HCT116 (cell line): ENCODE results near the gene SMAP2. TPM values are rescaled to one million over a fixed set of nuclear protein-coding genes. Genes with fewer than 3 reads are reported as not detected.

Experiments
- ATAC-seq: fragments of 200-7000 bp; cut with Tn5 transposase; 2 replicates; pipeline ENCODE4 v1.9.1; 2020; ENCODE audit warnings: mild to moderate bottlenecking, moderate library complexity
- BruUV-seq: library from RNA; stranded (reverse); fragments of 400-500 nt; replicated peaks from 2 replicates; lab custom pipeline; 2021; lab: Mats Ljungman, UMichigan
- CTCF ChIA-PET: fragments of 300-600 bp; sonication (Branson Sonifier 250); formaldehyde crosslinking; loops from one replicate; lab custom pipeline; 2021; ENCODE audit warnings: antibody characterized with exemption; lab: Charles Lee
- POLR2A ChIA-PET: fragments of 300-600, 350-600 bp; sonication (Branson Sonifier 250); formaldehyde crosslinking; loops from one replicate; lab custom pipeline; 2021; ENCODE audit warnings: antibody characterized with exemption; lab: Charles Lee
- RAD21 ChIA-PET, 2 experiments: fragments of 300-600 bp; sonication (Branson Sonifier 250); formaldehyde crosslinking; loops; one replicate each; lab custom pipeline; 2023; ENCODE audit warnings: low total read pairs in 2 of 2; ENCODE audit not compliant: uncharacterized antibody in 2 of 2, unreplicated experiment in 2 of 2, low non-redundant PET in 1 of 2; lab: Charles Lee
- DNase-seq: peaks from one replicate; pipeline ENCODE4 v3.0.0-alpha.2; 2010; ENCODE audit warnings: low read depth, low spot score
- H2AFZ ChIP-seq: fragments of 200-600 bp; shearing (Covaris generic), sonication (generic); 2 replicates; pipeline ENCODE4 v1.6.1; 2017; ENCODE audit warnings: low read depth, mixed run types, mixed read lengths, antibody characterized with exemption, low read length; ENCODE audit not compliant: poor library complexity, severe bottlenecking
- H3K27ac ChIP-seq: 2 replicates; pipeline ENCODE4 v1.5.1; 2012; ENCODE audit warnings: low read depth, low read length
- H3K27me3 ChIP-seq: fragments of 200-600 bp; sonication (generic); 2 replicates; pipeline ENCODE4 v1.6.1; 2016; ENCODE audit warnings: mixed run types, low read length, mixed read lengths; ENCODE audit not compliant: insufficient read depth
- H3K36me3 ChIP-seq, 2 experiments: fragments of 200-500 bp in 1 of 2; fragments of 200-600 bp in 1 of 2; sonication (Bioruptor generic) in 1 of 2; sonication (generic) in 1 of 2; 2 replicates each; pipeline versions ENCODE4 v1.5.1 to v1.6.1; 2014 to 2016; ENCODE audit warnings: low read length in 2 of 2, inconsistent platforms in 1 of 2, mixed read lengths in 1 of 2, mixed run types in 1 of 2; ENCODE audit not compliant: insufficient read depth in 2 of 2, control insufficient read depth in 1 of 2
- H3K4me1 ChIP-seq, 2 experiments: fragments of 200-600 bp in 1 of 2; sonication (generic) in 1 of 2; 2 replicates each; pipeline versions ENCODE4 v1.5.1 to v1.6.1; 2012 to 2017; ENCODE audit warnings: low read length in 2 of 2, inconsistent platforms in 1 of 2, mild to moderate bottlenecking in 1 of 2, mixed read lengths in 1 of 2, mixed run types in 1 of 2, moderate library complexity in 1 of 2; ENCODE audit not compliant: insufficient read depth in 2 of 2, control insufficient read depth in 1 of 2
- H3K4me2 ChIP-seq: fragments of 200-600 bp; sonication (generic); 2 replicates; pipeline ENCODE4 v1.6.1; 2017; ENCODE audit warnings: mixed run types, low read length, mixed read lengths
- H3K4me3 ChIP-seq, 2 experiments: fragments of 200-600 bp in 1 of 2; sonication (generic) in 1 of 2; replicated peaks in 1 of 2; 2 replicates each; pipeline ENCODE4 v1.5.1; 2011 to 2016; ENCODE audit warnings: low read length in 2 of 2, control low read depth in 1 of 2, low read depth in 1 of 2, mild to moderate bottlenecking in 1 of 2, mixed read lengths in 1 of 2, mixed run types in 1 of 2
- H3K79me2 ChIP-seq: fragments of 200-600 bp; sonication (generic); 2 replicates; pipeline ENCODE4 v1.6.1; 2017; ENCODE audit warnings: mild to moderate bottlenecking, mixed run types, low read length, moderate library complexity, mixed read lengths; ENCODE audit not compliant: insufficient read depth
- H3K9ac ChIP-seq: fragments of 200-600 bp; sonication (generic); 2 replicates; pipeline ENCODE4 v1.6.1; 2016; ENCODE audit warnings: low read length, mixed read lengths
- H3K9me2 ChIP-seq: fragments of 200-600 bp; sonication (generic), shearing (Covaris generic); 2 replicates; pipeline ENCODE4 v1.6.1; 2017; ENCODE audit warnings: mixed run types, mild to moderate bottlenecking, moderate library complexity; ENCODE audit not compliant: insufficient read depth
- H3K9me3 ChIP-seq, 2 experiments: fragments of 200-500 bp in 1 of 2; fragments of 200-600 bp in 1 of 2; sonication (Bioruptor generic) in 1 of 2; sonication (generic) in 1 of 2; 2 replicates each; pipeline ENCODE4 v1.6.1; 2014 to 2017; ENCODE audit warnings: low read length in 2 of 2, mixed read lengths in 2 of 2, inconsistent platforms in 1 of 2, low read depth in 1 of 2, mild to moderate bottlenecking in 1 of 2, mixed run types in 1 of 2, moderate library complexity in 1 of 2; ENCODE audit not compliant: control insufficient read depth in 1 of 2, insufficient read depth in 1 of 2
- H4K20me1 ChIP-seq: fragments of 200-600 bp; sonication (generic), shearing (Covaris generic); 2 replicates; pipeline ENCODE4 v1.6.1; 2017; ENCODE audit warnings: mixed run types, mild to moderate bottlenecking, moderate library complexity; ENCODE audit not compliant: insufficient read depth
- CBX3 ChIP-seq: IDR thresholded peaks from 2 replicates; pipeline ENCODE4 v1.6.1; 2012; ENCODE audit warnings: low read depth
- EGR1 ChIP-seq: IDR thresholded peaks from 2 replicates; pipeline ENCODE4 v1.6.1; 2012; ENCODE audit warnings: low read depth
- ELF1 ChIP-seq: IDR thresholded peaks from 2 replicates; pipeline ENCODE4 v1.6.1; 2012; ENCODE audit warnings: low read depth, borderline replicate concordance
- EZH2 ChIP-seq: fragments of 200-600 bp; sonication (generic); IDR thresholded peaks from 2 replicates; pipeline ENCODE4 v1.6.1; 2017; ENCODE audit warnings: antibody characterized with exemption, mixed run types
- JUND ChIP-seq: IDR thresholded peaks from 2 replicates; pipeline ENCODE4 v1.6.1; 2012
- POLR2AphosphoS5 ChIP-seq: IDR thresholded peaks from 2 replicates; pipeline ENCODE4 v1.6.1; 2011; ENCODE audit warnings: mild to moderate bottlenecking, low read depth, low read length, moderate library complexity
- RAD21 ChIP-seq: IDR thresholded peaks from 2 replicates; pipeline ENCODE4 v1.6.1; 2012; ENCODE audit warnings: low read depth, mild to moderate bottlenecking
- SP1 ChIP-seq: IDR thresholded peaks from 2 replicates; pipeline ENCODE4 v1.6.1; 2012; ENCODE audit warnings: low read depth
- SRF ChIP-seq: IDR thresholded peaks from 2 replicates; pipeline ENCODE4 v1.6.1; 2012; ENCODE audit warnings: low read depth
- intact Hi-C: fragments of 100-400 bp; cut with micrococcal nuclease; formaldehyde crosslinking; loops from 2 replicates; pipeline ENCODE4 v1.10.0; 2022
- total RNA-seq: library from RNA; stranded (reverse); gene quantifications from one replicate; pipeline ENCODE4 v1.2.1, GENCODE V29; 2021; ENCODE audit not compliant: unreplicated experiment
- TF ChIP-seq, protein P1 (sequence below): IDR thresholded peaks from 2 replicates; pipeline ENCODE4 v1.6.1; 2011; ENCODE audit warnings: mild to moderate bottlenecking, low read length, moderate library complexity; ENCODE audit not compliant: insufficient replicate concordance; ENCODE audit errors: extremely low read depth
- TF ChIP-seq, protein P2 (sequence below), 3 experiments: fragments of 200-600 bp in 1 of 3; sonication (generic) in 1 of 3; IDR thresholded peaks in 2 of 3; conservative IDR thresholded peaks in 1 of 3; 2 replicates each; pipeline ENCODE4 v1.5.1; 2012 to 2017; ENCODE audit warnings: low read depth in 2 of 3, low read length in 2 of 3, antibody characterized with exemption in 1 of 3, borderline replicate concordance in 1 of 3, control low read depth in 1 of 3, mild to moderate bottlenecking in 1 of 3, mixed read lengths in 1 of 3, mixed run types in 1 of 3, moderate library complexity in 1 of 3; ENCODE audit not compliant: insufficient read depth in 1 of 3
- TF ChIP-seq, protein P3 (sequence below): IDR thresholded peaks from 2 replicates; pipeline ENCODE4 v1.6.1; 2012

SMAP2 gene
- total RNA-seq, 1 experiment from 2014 or later = 16.4 TPM

DNA sequence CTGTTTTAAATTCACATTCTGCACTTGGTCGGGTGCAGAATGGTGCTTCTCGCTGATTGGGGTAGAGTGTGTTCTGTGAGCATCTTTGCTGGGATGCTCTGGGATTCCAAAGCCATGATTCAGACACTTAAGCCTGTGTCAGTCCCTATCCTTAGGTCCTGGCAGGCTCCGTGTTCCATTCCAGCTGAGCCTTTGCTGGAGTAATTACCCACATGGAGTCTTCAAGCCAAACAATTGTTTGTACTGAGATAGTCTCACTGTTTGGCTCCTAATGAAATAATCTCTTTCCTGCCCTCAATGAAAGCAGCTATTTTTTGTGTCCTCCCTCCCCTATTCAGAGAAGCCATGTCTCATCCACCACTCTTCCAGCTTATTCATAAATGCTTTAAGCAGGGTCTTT, 18.7 kb downstream of the SMAP2 start:
- DNase-seq = no peak
- intact Hi-C loops = no loop called here

More for the DNA sequence above, 18.7 kb downstream of the SMAP2 start:
- no peak for ATAC-seq
- H3K36me3 ChIP-seq = no peaks in the 10 kb centered on the region
- no peak overlapping the region for H3K4me3 ChIP-seq
- H4K20me1 ChIP-seq = no peaks in the 10 kb centered on the region
- H3K79me2 ChIP-seq = no peaks in the 10 kb centered on the region
- H3K9me3 ChIP-seq = no peaks in the 10 kb centered on the region
- no peaks in the 10 kb centered on the region for H3K27me3 ChIP-seq
- no peak overlapping the region for H3K4me2 ChIP-seq
- H3K4me1 ChIP-seq = no peaks in the 10 kb centered on the region
- POLR2A ChIA-PET = no interaction called here
- no peak overlapping the region for H3K9ac ChIP-seq
- H2AFZ ChIP-seq = no peak overlapping the region
- BruUV-seq = no TSS peak
- TF ChIP-seq EZH2 = no peak
- no peak for TF ChIP-seq SRF
- TF ChIP-seq, protein P1, sequence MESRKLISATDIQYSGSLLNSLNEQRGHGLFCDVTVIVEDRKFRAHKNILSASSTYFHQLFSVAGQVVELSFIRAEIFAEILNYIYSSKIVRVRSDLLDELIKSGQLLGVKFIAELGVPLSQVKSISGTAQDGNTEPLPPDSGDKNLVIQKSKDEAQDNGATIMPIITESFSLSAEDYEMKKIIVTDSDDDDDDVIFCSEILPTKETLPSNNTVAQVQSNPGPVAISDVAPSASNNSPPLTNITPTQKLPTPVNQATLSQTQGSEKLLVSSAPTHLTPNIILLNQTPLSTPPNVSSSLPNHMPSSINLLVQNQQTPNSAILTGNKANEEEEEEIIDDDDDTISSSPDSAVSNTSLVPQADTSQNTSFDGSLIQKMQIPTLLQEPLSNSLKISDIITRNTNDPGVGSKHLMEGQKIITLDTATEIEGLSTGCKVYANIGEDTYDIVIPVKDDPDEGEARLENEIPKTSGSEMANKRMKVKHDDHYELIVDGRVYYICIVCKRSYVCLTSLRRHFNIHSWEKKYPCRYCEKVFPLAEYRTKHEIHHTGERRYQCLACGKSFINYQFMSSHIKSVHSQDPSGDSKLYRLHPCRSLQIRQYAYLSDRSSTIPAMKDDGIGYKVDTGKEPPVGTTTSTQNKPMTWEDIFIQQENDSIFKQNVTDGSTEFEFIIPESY = no peak
- TF ChIP-seq SP1 = no peak
- TF ChIP-seq, protein P2, sequence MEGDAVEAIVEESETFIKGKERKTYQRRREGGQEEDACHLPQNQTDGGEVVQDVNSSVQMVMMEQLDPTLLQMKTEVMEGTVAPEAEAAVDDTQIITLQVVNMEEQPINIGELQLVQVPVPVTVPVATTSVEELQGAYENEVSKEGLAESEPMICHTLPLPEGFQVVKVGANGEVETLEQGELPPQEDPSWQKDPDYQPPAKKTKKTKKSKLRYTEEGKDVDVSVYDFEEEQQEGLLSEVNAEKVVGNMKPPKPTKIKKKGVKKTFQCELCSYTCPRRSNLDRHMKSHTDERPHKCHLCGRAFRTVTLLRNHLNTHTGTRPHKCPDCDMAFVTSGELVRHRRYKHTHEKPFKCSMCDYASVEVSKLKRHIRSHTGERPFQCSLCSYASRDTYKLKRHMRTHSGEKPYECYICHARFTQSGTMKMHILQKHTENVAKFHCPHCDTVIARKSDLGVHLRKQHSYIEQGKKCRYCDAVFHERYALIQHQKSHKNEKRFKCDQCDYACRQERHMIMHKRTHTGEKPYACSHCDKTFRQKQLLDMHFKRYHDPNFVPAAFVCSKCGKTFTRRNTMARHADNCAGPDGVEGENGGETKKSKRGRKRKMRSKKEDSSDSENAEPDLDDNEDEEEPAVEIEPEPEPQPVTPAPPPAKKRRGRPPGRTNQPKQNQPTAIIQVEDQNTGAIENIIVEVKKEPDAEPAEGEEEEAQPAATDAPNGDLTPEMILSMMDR (IDR thresholded peaks at IDR 0.05 in 2 of 3, conservative IDR thresholded peaks at IDR 0.05 in 1 of 3; ENCODE audit: borderline replicate concordance in 1 of 3, insufficient read depth in 1 of 3, low read depth in 2 of 3, low read length in 2 of 3) = no peak
- TF ChIP-seq, protein P3, sequence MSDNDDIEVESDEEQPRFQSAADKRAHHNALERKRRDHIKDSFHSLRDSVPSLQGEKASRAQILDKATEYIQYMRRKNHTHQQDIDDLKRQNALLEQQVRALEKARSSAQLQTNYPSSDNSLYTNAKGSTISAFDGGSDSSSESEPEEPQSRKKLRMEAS = no peak
- no peak for TF ChIP-seq RAD21
- TF ChIP-seq EGR1 = no peak
- no peak for TF ChIP-seq JUND
- no peak for TF ChIP-seq POLR2AphosphoS5
- no peak for TF ChIP-seq CBX3
- TF ChIP-seq ELF1 = no peak
- RAD21 ChIA-PET = no interaction called here
- H3K9me2 ChIP-seq = no peaks in the 10 kb centered on the region
- CTCF ChIA-PET = interaction anchor here (1.6 kb wide), 1 partner anchor 13 kb away, joined by 5 read pairs; no protein-coding TSS in a partner anchor
- H3K27ac ChIP-seq = no peak overlapping the region
